Neural cell (in vitro differentiated cells): ENCODE measurements around the gene RTP1. TPM values are rescaled to one million over a fixed set of nuclear protein-coding genes. Genes with fewer than 3 reads are reported as not detected.

Experiments used
- H2AFZ ChIP-seq: fragments of 200-600, 300-800 bp; sonication (generic), shearing (Covaris generic); 2 replicates; pipeline ENCODE4 v1.6.0; 2014; ENCODE audit warnings: low read depth, mild to moderate bottlenecking, antibody characterized with exemption, low read length, moderate library complexity
- H3F3A ChIP-seq: fragments of 200-600 bp; shearing (Covaris generic); 2 replicates; pipeline ENCODE4 v1.6.1; 2016; ENCODE audit warnings: mild to moderate bottlenecking, moderate library complexity, mixed read lengths, antibody characterized with exemption, low read length; ENCODE audit not compliant: insufficient read depth, poor library complexity, severe bottlenecking
- H3K27ac ChIP-seq: fragments of 200-600, 300-800 bp; sonication (generic), shearing (Covaris generic); 2 replicates; pipeline ENCODE4 v1.5.1; 2014; ENCODE audit warnings: mild to moderate bottlenecking, low read length, moderate library complexity
- H3K27me3 ChIP-seq: fragments of 300-800, 200-600 bp; sonication (generic), shearing (Covaris generic); 2 replicates; pipeline ENCODE4 v1.6.0; 2014; ENCODE audit warnings: mild to moderate bottlenecking, low read depth, low read length, moderate library complexity; ENCODE audit not compliant: insufficient read depth
- H3K36me3 ChIP-seq: fragments of 300-800, 200-600 bp; sonication (generic), shearing (Covaris generic); 2 replicates; pipeline ENCODE4 v1.5.1; 2014; ENCODE audit warnings: mild to moderate bottlenecking, antibody characterized with exemption, low read length, moderate library complexity; ENCODE audit not compliant: insufficient read depth
- H3K4me2 ChIP-seq: fragments of 300-800, 200-600 bp; sonication (generic), shearing (Covaris generic); 2 replicates; pipeline ENCODE4 v1.6.0; 2014; ENCODE audit warnings: mild to moderate bottlenecking, low read length
- H3K4me3 ChIP-seq: fragments of 300-800, 200-600 bp; sonication (generic), shearing (Covaris generic); 2 replicates; pipeline ENCODE4 v1.5.1; 2014; ENCODE audit warnings: mild to moderate bottlenecking, low read length, moderate library complexity
- H3K79me2 ChIP-seq: fragments of 200-600 bp; shearing (Covaris generic); replicated peaks from 2 replicates; pipeline ENCODE4 v1.6.0; 2014; ENCODE audit warnings: mild to moderate bottlenecking, low read length, moderate library complexity; ENCODE audit not compliant: insufficient read depth
- H3K9ac ChIP-seq: fragments of 300-800, 200-600 bp; sonication (generic), shearing (Covaris generic); 2 replicates; pipeline ENCODE4 v1.6.1; 2016; ENCODE audit warnings: mild to moderate bottlenecking, low read length, mixed read lengths
- H3K9me2 ChIP-seq: fragments of 200-600 bp; shearing (Covaris generic); 2 replicates; pipeline ENCODE4 v1.6.1; 2016; ENCODE audit warnings: mild to moderate bottlenecking, low read length, mixed read lengths; ENCODE audit not compliant: insufficient read depth
- H3K9me3 ChIP-seq: fragments of 200-600, 300-800 bp; sonication (generic), shearing (Covaris generic); 2 replicates; pipeline ENCODE4 v1.6.1; 2016; ENCODE audit warnings: mild to moderate bottlenecking, mixed run types, low read length, moderate library complexity, mixed read lengths
- H4K20me1 ChIP-seq: fragments of 200-600 bp; shearing (Covaris generic); 2 replicates; pipeline ENCODE4 v1.6.1; 2016; ENCODE audit warnings: mild to moderate bottlenecking, mixed run types; ENCODE audit not compliant: insufficient read depth
- EP300 ChIP-seq: fragments of 450-650 bp; conservative IDR thresholded peaks from 2 replicates; pipeline ENCODE4 v1.6.1; 2014; ENCODE audit warnings: antibody characterized with exemption, mild to moderate bottlenecking, moderate library complexity; ENCODE audit not compliant: poor library complexity, severe bottlenecking
- EZH2 ChIP-seq: fragments of 200-600, 300-800 bp; shearing (Covaris generic), sonication (generic); IDR thresholded peaks from 2 replicates; pipeline ENCODE4 v1.6.1; 2014; ENCODE audit warnings: antibody characterized with exemption, low read length, borderline replicate concordance, mild to moderate bottlenecking; ENCODE audit not compliant: insufficient read depth, poor library complexity, severe bottlenecking
- MXI1 ChIP-seq: fragments of 450-650 bp; conservative IDR thresholded peaks from 2 replicates; pipeline ENCODE4 v1.6.1; 2014; ENCODE audit warnings: antibody characterized with exemption, mild to moderate bottlenecking; ENCODE audit not compliant: poor library complexity, severe bottlenecking
- POLR2AphosphoS5 ChIP-seq: IDR thresholded peaks from 2 replicates; pipeline ENCODE4 v1.6.1; 2012
- RAD21 ChIP-seq: fragments of 450-650 bp; conservative IDR thresholded peaks from 2 replicates; pipeline ENCODE4 v1.6.1; 2014; ENCODE audit warnings: antibody characterized with exemption, mild to moderate bottlenecking, moderate library complexity
- SMC3 ChIP-seq: fragments of 450-650 bp; conservative IDR thresholded peaks from 2 replicates; pipeline ENCODE4 v1.6.1; 2014; ENCODE audit warnings: antibody characterized with exemption, mild to moderate bottlenecking, moderate library complexity; ENCODE audit not compliant: poor library complexity
- TAF1 ChIP-seq: IDR thresholded peaks from 2 replicates; pipeline ENCODE4 v1.6.1; 2012; ENCODE audit warnings: low read depth
- polyA minus RNA-seq: library from RNA; depleted of rRNA, polyadenylated mRNA; stranded (reverse); fragments of >200 nt; gene quantifications from 2 replicates; pipeline ENCODE4 v1.2.3, GENCODE V29; 2014
- polyA plus RNA-seq: library from polyadenylated mRNA; depleted of rRNA; stranded (reverse); fragments of >200 nt; gene quantifications from 2 replicates; pipeline ENCODE4 v1.2.3, GENCODE V29; 2014
- TF ChIP-seq, protein P1 (sequence below): fragments of 450-650 bp; IDR thresholded peaks from 2 replicates; pipeline ENCODE4 v1.5.1; 2014; ENCODE audit warnings: antibody characterized with exemption, mild to moderate bottlenecking, moderate library complexity; ENCODE audit not compliant: poor library complexity, severe bottlenecking
- TF ChIP-seq, protein P2 (sequence below): IDR thresholded peaks from 2 replicates; pipeline ENCODE4 v1.6.1; 2012; ENCODE audit warnings: borderline replicate concordance

RTP1 gene, protein sequence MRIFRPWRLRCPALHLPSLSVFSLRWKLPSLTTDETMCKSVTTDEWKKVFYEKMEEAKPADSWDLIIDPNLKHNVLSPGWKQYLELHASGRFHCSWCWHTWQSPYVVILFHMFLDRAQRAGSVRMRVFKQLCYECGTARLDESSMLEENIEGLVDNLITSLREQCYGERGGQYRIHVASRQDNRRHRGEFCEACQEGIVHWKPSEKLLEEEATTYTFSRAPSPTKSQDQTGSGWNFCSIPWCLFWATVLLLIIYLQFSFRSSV
- 2.0 and 2.3 TPM in 2 replicates for polyA plus RNA-seq
- 1.9 and 2.7 TPM in 2 replicates for polyA minus RNA-seq

DNA sequence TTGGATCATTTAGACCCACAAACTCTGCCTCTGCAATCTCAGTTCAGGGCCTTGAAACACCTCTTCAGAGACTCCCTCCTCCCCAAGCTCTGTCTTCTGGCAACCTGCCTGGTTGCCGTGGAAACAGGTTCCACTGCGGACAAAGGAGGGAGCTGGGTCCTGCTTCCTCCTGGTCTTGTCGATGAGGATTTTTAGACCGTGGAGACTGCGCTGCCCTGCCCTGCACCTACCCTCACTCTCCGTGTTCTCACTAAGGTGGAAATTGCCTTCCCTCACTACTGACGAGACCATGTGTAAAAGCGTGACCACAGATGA lies at the start of gene RTP1:
Gene RTP1, plus strand, starts transcription at position 152 of the 315 bp plus-strand sequence. Its CDS starts 30 bp downstream, at position 182.
- Histone ChIP-seq H2AFZ (peak within 1 kb of the TSS; percentile 73), H3K4me3 (peak within 1 kb of the TSS; percentile 53), H3K9me3 (no peaks in the 10 kb centered on the region), H4K20me1 (no peaks in the 10 kb centered on the region), H3K79me2 (no peaks in the 10 kb centered on the region), H3K9me2 (no peaks in the 10 kb centered on the region), H3K27me3 (no peaks in the 10 kb centered on the region), H3K9ac (peak within 1 kb of the TSS; percentile 48), H3K4me2 (peak within 1 kb of the TSS; percentile 58), H3K27ac (peak within 1 kb of the TSS; percentile 75), H3F3A (no peaks in the 10 kb centered on the region), H3K36me3 (no peaks in the 10 kb centered on the region)
- TF ChIP-seq, protein P1, sequence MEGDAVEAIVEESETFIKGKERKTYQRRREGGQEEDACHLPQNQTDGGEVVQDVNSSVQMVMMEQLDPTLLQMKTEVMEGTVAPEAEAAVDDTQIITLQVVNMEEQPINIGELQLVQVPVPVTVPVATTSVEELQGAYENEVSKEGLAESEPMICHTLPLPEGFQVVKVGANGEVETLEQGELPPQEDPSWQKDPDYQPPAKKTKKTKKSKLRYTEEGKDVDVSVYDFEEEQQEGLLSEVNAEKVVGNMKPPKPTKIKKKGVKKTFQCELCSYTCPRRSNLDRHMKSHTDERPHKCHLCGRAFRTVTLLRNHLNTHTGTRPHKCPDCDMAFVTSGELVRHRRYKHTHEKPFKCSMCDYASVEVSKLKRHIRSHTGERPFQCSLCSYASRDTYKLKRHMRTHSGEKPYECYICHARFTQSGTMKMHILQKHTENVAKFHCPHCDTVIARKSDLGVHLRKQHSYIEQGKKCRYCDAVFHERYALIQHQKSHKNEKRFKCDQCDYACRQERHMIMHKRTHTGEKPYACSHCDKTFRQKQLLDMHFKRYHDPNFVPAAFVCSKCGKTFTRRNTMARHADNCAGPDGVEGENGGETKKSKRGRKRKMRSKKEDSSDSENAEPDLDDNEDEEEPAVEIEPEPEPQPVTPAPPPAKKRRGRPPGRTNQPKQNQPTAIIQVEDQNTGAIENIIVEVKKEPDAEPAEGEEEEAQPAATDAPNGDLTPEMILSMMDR = no peak
- TF ChIP-seq RAD21 (peak; percentile 18), POLR2AphosphoS5 (peak; percentile 32), MXI1 (peak; percentile 33), SMC3 (no peak), EZH2 (no peak), EP300 (peak; percentile 54), TAF1 (no peak)
- TF ChIP-seq, protein P2, sequence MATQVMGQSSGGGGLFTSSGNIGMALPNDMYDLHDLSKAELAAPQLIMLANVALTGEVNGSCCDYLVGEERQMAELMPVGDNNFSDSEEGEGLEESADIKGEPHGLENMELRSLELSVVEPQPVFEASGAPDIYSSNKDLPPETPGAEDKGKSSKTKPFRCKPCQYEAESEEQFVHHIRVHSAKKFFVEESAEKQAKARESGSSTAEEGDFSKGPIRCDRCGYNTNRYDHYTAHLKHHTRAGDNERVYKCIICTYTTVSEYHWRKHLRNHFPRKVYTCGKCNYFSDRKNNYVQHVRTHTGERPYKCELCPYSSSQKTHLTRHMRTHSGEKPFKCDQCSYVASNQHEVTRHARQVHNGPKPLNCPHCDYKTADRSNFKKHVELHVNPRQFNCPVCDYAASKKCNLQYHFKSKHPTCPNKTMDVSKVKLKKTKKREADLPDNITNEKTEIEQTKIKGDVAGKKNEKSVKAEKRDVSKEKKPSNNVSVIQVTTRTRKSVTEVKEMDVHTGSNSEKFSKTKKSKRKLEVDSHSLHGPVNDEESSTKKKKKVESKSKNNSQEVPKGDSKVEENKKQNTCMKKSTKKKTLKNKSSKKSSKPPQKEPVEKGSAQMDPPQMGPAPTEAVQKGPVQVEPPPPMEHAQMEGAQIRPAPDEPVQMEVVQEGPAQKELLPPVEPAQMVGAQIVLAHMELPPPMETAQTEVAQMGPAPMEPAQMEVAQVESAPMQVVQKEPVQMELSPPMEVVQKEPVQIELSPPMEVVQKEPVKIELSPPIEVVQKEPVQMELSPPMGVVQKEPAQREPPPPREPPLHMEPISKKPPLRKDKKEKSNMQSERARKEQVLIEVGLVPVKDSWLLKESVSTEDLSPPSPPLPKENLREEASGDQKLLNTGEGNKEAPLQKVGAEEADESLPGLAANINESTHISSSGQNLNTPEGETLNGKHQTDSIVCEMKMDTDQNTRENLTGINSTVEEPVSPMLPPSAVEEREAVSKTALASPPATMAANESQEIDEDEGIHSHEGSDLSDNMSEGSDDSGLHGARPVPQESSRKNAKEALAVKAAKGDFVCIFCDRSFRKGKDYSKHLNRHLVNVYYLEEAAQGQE = peak; percentile 32

DNA sequence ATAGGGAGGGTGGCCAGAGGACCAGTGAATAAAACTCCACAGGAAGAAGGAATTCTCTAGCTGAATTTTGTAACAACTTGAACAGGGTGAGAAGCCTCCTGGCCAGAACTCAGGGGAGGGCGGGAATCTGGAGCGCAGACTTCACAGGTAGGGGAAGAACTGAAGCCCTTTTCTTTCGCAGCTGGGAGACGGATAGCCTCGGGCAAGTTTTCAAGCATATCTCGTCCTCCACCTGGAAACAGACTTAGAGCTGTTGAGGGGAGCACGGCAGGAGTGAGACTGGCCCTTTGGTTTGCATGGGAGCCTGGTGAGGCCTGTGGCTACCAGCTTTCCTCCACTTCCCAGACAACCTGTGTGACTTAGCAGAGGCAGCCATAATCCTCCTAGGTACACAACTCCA lies 47.1 kb upstream of the RTP1 start:
- no peaks in the 10 kb centered on the region for H4K20me1 ChIP-seq
- H3K9me3 ChIP-seq = no peaks in the 10 kb centered on the region
- H3K79me2 ChIP-seq = no peaks in the 10 kb centered on the region
- no peak overlapping the region for H3K9ac ChIP-seq
- no peaks in the 10 kb centered on the region for H3K36me3 ChIP-seq
- no peaks in the 10 kb centered on the region for H3K9me2 ChIP-seq
- H3K4me3 ChIP-seq = no peak overlapping the region
- no peaks in the 10 kb centered on the region for H3F3A ChIP-seq
- H3K4me2 ChIP-seq = no peak overlapping the region
- H2AFZ ChIP-seq = no peak overlapping the region
- no peak overlapping the region for H3K27ac ChIP-seq
- no peak for TF ChIP-seq TAF1
- TF ChIP-seq, protein P2 = no peak
- no peak for TF ChIP-seq RAD21
- no peak for TF ChIP-seq SMC3
- TF ChIP-seq EP300 = no peak
- TF ChIP-seq, protein P1 = no peak
- no peak for TF ChIP-seq MXI1
- TF ChIP-seq EZH2 = no peak
- TF ChIP-seq POLR2AphosphoS5 = no peak
- H3K27me3 ChIP-seq = no peaks in the 10 kb centered on the region
